HG03045 (cell line): ENCODE measurements around the gene CSGALNACT2.
A peak's percentile ranks its signal among the peaks of the same experiment; 100 is the strongest.

Experiments used
- ATAC-seq: cut with Tn5 transposase; IDR thresholded peaks from one replicate; pipeline ENCODE4 v1.9.1; 2021; ENCODE audit warnings: mild to moderate bottlenecking, moderate library complexity; ENCODE audit not compliant: unreplicated experiment

The CSGALNACT2 gene

GRCh38 chr10:43111921-43112607 is 26.2 kb upstream of the CSGALNACT2 start:
- ATAC-seq: no peak

- no peak for ATAC-seq
Observed at GRCh38 chr10:43112608-43112961, 25.7 kb upstream of the CSGALNACT2 start.

DNA sequence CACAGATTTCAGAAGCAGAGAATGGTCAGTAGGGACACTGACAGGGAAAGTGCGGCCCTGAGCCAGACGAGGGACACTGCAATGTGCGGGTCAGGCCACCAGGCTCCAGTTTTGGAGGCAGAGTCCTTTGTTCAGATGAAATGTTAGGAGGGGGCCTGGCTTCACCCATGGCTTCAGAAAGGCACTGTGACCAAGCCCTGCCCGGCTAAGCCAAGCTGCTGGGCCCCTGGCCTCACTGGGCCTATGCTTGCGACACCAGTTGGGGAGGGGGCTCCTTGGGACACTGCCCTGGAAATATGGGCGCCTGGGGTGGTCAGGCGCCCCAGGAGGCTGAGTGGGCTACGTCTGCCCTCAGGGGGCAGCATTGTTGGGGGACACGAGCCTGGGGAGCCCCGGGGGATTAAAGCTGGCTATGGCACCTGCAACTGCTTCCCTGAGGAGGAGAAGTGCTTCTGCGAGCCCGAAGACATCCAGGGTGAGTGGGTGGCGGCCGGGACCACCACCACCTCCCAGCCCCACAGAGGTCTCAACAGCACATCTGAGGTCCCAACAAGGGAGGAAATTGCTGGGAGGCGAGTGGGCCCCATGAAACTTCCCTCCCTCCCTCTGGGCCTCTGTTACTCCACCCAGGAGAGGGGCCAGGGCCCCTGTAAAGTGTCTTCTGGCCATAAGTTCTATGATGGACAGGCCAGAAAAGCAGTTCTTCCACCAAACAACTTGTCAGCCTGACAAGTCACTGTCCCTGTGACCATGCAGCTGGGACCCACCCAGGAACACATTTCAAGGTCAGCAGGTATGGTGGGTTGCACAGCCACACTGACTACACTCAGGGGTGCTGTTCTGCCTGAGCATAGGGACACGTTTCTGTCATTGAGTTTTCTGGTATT is 24.8 kb upstream of the CSGALNACT2 start:
- ATAC-seq: no peak

GRCh38 chr10:43114088-43114742 is 24.0 kb upstream of the CSGALNACT2 start:
- ATAC-seq: no peak

GRCh38 chr10:43114743-43115611 is 23.3 kb upstream of the CSGALNACT2 start:
- ATAC-seq: no peak

GRCh38 chr10:43115881-43116595 is 22.2 kb upstream of the CSGALNACT2 start:
- ATAC-seq: no peak

- ATAC-seq: no peak
Observed at GRCh38 chr10:43116596-43116995, 21.6 kb upstream of the CSGALNACT2 start.

DNA sequence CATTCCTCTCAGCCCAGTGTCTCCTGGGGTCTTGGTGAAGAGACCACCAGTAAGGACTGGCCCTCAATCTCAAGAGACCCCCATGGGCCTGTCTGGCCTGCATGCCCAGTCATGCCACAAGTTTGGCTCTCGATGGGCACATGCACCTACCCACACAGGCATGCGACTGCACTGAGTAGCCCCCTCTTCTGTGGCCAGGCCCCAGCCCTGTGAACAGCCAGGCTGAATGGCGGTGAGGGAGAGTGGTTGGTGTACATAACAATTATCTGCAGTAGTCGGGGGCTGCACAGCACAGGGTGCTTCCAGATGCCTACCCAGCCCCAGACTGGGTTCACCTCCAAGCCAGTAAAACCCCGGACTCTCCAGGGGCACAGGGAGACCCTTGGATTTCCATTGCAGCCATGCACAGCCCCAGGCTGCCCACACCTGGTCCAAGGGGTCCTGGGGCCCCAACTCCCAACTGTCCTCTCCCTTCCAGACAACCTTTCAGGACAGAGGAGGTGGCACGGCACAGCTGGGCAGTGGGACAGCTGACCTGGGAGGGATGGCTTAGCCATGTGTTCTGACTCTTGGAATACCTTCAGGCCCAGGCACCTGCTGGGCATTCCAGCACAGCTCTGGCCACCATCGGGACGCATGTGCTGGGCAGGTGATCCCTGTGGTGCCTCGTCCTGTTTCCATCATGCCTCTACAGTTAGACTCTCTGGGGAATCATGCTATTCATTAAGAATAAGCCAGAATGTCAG is 21.0 kb upstream of the CSGALNACT2 start:
- no peak for ATAC-seq

DNA sequence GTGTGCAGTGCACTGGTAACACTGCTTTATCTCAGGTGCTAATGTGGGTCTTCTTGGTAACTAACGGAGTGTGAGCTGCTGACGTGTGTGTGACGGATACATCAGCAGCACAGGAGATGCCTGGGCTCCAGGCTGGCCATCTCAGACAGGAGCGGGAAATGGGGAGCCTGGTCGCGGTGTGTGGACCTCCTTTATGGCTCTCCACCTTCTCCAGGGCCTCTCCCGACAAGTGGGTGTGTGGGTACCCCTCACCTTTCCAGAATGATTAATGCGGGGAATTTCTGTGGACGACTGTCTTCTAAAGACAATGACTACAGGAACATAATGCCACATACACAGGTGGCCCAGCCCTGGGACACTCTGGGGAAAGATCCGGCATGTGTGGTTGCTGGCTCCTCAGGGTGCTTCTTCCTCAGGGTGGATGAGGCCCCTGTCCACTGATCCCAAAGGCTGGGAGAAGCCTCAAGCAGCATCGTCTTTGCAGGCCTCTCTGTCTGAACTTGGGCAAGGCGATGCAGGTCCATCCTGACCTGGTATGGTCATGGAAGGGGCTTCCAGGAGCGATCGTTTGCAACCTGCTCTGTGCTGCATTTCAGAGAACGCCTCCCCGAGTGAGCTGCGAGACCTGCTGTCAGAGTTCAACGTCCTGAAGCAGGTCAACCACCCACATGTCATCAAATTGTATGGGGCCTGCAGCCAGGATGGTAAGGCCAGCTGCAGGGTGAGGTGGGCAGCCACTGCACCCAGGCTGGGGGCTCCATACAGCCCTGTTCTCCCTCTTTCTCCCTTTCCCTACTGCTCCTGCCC is 20.3 kb upstream of the CSGALNACT2 start:
- no peak for ATAC-seq

GRCh38 chr10:43118631-43119415 is 19.4 kb upstream of the CSGALNACT2 start:
- ATAC-seq: no peak

GRCh38 chr10:43119416-43120115 is 18.7 kb upstream of the CSGALNACT2 start:
- no peak for ATAC-seq

DNA sequence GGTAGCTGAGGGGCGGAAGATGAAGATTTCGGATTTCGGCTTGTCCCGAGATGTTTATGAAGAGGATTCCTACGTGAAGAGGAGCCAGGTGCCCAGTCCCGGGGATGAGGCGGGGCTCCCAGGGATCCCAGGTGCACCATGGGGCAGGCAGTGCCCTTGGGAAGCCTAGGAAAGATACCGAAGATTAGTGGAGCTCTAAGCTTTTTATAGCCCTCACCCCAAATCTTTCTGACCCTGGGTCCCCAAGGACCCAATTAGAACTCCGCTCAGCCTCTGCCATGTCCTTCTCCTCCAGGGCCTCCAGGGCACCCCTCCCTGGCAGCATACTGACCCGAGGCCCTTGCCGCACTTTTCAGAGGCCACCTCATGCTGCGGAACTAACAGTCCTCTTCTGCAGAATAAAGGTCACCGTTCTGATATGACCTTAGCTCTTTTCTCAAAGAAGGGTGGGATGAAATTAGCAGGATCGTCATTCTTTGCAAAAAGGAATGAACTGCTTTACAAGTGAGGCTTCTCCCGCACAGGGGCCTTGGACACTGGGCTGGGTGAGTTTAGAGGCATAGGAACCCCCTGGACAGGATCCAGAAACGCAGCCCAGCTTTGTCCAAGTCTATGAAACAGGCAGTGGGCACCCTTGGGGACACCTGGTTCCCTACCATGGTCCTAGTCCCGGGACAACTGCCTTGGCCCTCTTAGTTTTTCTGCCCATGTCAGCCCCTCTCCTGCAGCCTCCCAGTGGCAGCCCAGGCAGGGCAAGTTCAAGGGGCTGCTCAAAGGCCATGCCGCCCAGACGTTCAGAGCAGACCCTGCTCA is 17.9 kb upstream of the CSGALNACT2 start:
- no peak for ATAC-seq

DNA sequence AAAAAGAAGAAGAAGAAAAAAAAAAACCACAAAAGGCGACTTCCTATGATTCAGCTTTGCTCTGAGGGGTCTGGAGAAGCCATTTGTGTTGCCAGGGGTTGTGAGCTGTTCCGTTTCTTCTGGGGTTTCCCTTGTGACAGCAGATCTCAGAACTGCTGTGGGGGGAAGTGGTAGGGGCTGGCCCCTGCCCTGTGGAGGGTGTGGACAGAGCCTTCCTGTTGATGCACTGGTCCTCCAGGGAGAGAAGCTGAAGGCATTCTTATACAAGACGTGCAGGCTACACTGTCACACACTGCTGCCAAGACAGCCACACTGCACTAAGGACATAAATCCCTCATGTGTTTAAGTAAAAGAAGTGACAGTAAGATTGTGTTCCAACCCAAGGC is 17.3 kb upstream of the CSGALNACT2 start:
- ATAC-seq: peak; percentile 77

GRCh38 chr10:43121444-43121843 is 16.8 kb upstream of the CSGALNACT2 start:
- ATAC-seq: no peak

DNA sequence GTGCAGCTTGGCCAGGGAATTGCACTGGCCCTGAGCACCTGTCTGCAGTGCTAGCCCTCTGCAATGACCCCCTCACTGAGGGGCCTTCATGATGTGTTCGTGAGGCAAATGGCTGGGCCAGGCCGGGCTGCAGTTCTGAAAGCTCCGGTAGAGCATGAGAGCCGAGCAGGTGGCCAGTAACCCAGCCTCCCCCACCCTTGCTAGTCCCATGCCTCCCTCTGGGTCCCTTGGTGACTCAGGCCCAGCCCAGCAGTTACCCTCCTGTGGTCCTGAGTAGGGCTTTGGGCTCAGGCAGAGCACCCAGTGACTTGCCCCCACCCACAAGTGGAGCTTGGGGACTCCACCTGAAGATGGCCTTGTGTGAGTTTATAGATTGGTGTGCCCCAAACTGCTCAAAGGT is 16.1 kb upstream of the CSGALNACT2 start:
- no peak for ATAC-seq

DNA sequence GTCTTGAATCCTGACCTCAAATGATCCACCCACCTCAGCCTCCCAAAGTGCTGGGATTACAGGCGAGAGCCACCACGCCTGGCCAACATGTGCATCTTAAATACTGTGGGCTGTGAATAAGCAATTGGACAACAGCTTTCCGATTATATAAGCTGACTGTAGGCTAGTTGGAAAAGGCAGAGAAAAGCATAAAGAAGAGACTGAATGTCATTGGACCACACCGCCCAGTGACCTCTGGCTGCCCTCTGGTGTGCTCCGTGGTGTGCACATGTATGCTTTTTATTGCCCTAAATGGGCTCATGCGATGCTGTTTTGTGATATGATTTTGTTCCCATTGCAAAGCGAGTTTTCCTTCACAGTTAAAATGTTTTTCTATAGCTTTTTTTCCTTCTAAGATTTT is 15.4 kb upstream of the CSGALNACT2 start:
- no peak for ATAC-seq
